ENCODE measurements around the gene ZNF649.

ZNF649 gene

DNA sequence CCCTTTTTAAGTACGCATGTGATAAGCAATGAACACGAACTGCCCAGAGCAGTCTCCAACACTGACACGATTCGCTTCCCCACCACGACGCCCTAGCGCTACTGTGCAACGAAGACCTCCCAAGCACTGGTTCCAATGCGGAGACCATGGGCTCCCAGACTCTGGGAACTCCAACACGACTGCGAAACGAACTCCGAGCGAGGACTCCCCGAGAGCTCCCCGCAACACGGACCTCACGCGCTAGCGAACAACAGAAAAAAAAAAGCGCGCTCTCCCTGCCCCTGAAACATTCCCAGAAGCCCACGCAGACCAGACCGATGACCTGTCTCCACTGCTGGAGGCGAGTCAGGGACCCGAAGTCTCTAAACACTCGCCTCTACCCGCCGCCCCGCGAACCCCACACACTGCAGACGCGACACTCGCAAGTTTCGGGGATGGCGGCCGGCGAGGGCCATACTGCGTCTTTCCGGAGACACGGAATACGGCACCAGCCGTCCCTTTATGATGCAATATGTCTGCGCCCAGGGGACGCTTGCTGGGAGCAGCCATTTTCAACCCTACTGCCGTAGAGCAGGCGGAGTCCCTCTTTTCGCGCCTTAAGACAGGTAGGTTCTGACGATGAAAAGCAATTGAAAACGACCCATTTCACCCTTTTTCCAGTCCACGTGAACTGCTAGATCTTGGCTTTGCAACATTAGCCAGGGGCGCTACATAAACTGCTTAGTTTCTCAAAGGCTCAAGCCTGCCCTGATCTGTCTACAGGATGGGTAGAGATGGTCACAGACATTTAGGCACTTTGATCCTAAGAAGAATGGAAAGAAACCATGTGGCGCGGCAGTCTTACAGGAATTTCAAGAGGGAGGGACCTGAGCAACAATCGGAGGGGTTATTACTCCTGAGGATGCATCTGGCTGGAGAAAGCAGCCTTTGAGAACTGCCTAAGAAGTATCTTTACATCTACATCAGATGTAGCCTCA is 17.0 kb downstream of the ZNF649 start, which contains the start of gene ZNF577:
Gene ZNF577 (minus strand): TSS at position 430 of the 977 bp plus-strand sequence. CDS start 7,569 bp downstream, outside the sequence.
- peak; percentile 60 for DNase-seq

DNA sequence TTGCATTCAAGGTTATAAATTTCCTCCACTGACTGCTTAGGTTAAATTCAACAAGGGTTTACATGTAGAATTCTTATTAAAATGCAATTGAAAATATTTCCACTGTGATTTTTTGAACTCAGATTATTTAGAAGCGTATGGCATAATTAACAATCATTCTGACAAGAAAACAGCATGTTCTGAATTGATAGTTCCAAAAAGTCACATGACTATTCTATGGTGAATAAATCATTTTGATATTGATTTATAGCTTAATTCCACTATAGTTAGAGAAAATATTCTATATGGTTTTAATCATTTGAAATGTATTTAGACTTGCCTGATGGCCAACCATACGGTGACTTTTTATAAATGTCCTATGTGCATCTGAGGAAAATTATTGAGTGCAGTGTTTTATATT is 20.1 kb downstream of the ZNF649 start:
- no peak for DNase-seq

- DNase-seq = no peak
Observed at GRCh38 chr19:51882518-51882917, 22.3 kb downstream of the ZNF649 start.

DNA sequence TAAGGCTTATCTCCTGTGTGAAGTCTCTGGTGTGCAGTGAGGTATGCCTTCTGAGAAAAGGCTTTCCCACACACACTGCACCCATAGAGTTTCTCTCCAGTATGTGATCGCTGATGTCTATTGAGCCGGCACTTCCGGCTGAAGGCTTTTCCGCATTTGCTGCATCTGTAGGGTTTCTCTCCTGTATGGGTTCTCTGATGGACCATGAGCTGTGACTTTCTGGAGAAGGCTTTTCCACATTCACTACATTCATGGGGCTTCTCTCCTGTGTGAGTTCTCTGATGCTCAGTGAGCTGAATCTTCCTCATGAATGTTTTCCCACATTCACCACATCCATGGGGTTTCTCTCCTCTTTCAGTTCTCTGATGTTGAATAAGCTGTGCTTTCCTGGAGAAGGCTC is 31.7 kb downstream of the ZNF649 start:
- no peak for DNase-seq

DNA sequence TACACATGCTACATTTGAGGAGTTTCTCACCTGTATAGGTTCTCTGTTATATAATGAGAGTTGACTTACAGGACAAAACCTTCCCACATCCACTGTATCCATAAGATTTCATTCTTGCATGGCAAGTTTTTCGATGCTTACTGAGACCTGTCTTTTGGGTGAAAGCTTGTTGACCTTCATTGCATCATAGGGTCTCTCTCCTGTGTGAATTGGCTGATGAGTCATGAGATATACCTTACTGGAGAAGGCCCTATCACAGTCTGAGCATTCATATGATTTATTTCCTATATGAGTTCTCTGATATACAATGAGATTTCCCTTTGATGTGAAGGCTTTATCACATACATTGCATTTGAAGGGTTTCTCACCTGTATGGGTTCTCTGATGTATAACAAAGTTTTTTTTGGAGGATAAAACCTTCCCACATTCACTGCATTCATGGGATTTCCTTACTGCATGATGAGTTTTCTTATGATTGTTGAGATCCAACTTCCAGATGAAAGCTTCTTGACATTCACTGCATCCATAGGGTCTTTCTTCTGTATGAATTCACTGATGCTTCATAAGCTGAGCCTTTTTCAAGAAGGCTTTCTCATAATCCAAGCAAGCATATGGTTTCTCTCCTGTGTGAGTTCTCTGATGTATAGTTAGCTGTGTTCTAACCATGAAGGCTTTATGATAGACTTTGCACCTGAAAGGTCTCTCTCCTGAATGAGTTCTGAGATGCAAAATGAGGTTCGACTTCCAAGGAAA is 42.8 kb downstream of the ZNF649 start:
- no peak for DNase-seq

Measured in activated CD4-positive, alpha-beta T cell treated with anti-CD3 and anti-CD28 coated beads for 1 hour (primary cell).